SU-DHL-6 (cell line): ENCODE results near the gene TDP2.
A peak's percentile ranks its signal among the peaks of the same experiment; 100 is the strongest.
"Not testable (repeated sequence)": the region's sequence is repeated elsewhere in the genome, so short reads cannot be mapped to it uniquely, and the experiment has no call there.

Experiments used
- H2AFZ ChIP-seq: fragments of 200-600 bp; sonication (generic); 2 replicates; pipeline ENCODE4 v1.6.1; 2014; ENCODE audit warnings: low read depth, mild to moderate bottlenecking, moderate library complexity, mixed read lengths, antibody characterized with exemption, low read length; ENCODE audit not compliant: severe bottlenecking
- H3F3A ChIP-seq: fragments of 200-600 bp; shearing (Covaris generic); 2 replicates; pipeline ENCODE4 v1.6.0; 2016; ENCODE audit warnings: antibody characterized with exemption, mild to moderate bottlenecking; ENCODE audit not compliant: insufficient read depth
- H3K27ac ChIP-seq: fragments of 200-600 bp; sonication (generic); 2 replicates; pipeline ENCODE4 v1.5.1; 2016; ENCODE audit warnings: low read depth, mild to moderate bottlenecking, low read length, moderate library complexity, mixed read lengths
- H3K27me3 ChIP-seq: fragments of 200-600 bp; sonication (generic), shearing (Covaris generic); 2 replicates; pipeline ENCODE4 v1.6.0; 2014; ENCODE audit warnings: mild to moderate bottlenecking, low read length
- H3K36me3 ChIP-seq: fragments of 200-600 bp; sonication (generic); 2 replicates; pipeline ENCODE4 v1.6.1; 2014; ENCODE audit warnings: mild to moderate bottlenecking, low read length, mixed read lengths
- H3K4me2 ChIP-seq: fragments of 300-600, 200-600 bp; shearing (Covaris generic), sonication (generic); 2 replicates; pipeline ENCODE4 v1.6.0; 2014; ENCODE audit warnings: low read length, low read depth, mild to moderate bottlenecking; ENCODE audit not compliant: poor library complexity, severe bottlenecking
- H3K4me3 ChIP-seq: fragments of 200-600 bp; sonication (generic); 2 replicates; pipeline ENCODE4 v1.5.1; 2014; ENCODE audit warnings: antibody characterized with exemption, low read length, mild to moderate bottlenecking, mixed read lengths; ENCODE audit not compliant: insufficient read depth, poor library complexity, severe bottlenecking
- H3K79me2 ChIP-seq: fragments of 200-600 bp; sonication (generic); 2 replicates; pipeline ENCODE4 v1.6.1; 2014; ENCODE audit warnings: mild to moderate bottlenecking, low read length, moderate library complexity; ENCODE audit not compliant: insufficient read depth
- H3K9ac ChIP-seq: fragments of 200-600 bp; sonication (generic); 2 replicates; pipeline ENCODE4 v1.7.0; 2014; ENCODE audit warnings: mild to moderate bottlenecking, low read length
- H3K9me2 ChIP-seq: fragments of 200-600 bp; sonication (generic); replicated peaks from 2 replicates; pipeline ENCODE4 v1.6.1; 2014; ENCODE audit warnings: low read length; ENCODE audit not compliant: insufficient read depth
- H3K9me3 ChIP-seq: fragments of 200-600 bp; sonication (generic); 2 replicates; pipeline ENCODE4 v1.6.1; 2014; ENCODE audit warnings: low read length, mixed read lengths; ENCODE audit not compliant: insufficient read depth
- H4K20me1 ChIP-seq: fragments of 200-600 bp; sonication (generic); 2 replicates; pipeline ENCODE4 v1.6.1; 2014; ENCODE audit warnings: low read depth, mild to moderate bottlenecking, antibody characterized with exemption, low read length, moderate library complexity, mixed read lengths
- CTCF ChIP-seq: fragments of 200-600 bp; sonication (generic); IDR thresholded peaks from one replicate; pipeline ENCODE4 v1.5.1; 2017; ENCODE audit warnings: antibody characterized with exemption, mild to moderate bottlenecking, low read length, moderate library complexity; ENCODE audit not compliant: insufficient read depth, poor library complexity, severe bottlenecking
- EZH2phosphoT487 ChIP-seq: fragments of 200-600 bp; sonication (generic), shearing (Covaris generic); conservative IDR thresholded peaks from 2 replicates; pipeline ENCODE4 v1.6.1; 2018; ENCODE audit warnings: mild to moderate bottlenecking, antibody characterized with exemption, low read length, moderate library complexity, mixed read lengths

TDP2 gene

GRCh38 chr6:24699521-24700359, 33.0 kb upstream of the TDP2 start:
- peaks cover 3% of the 10 kb centered on the region for H4K20me1 ChIP-seq
- no peak overlapping the region for H3K4me2 ChIP-seq
- no peaks in the 10 kb centered on the region for H3K27me3 ChIP-seq
- H3K9ac ChIP-seq: no peak overlapping the region
- H3F3A ChIP-seq: peaks cover 68% of the 10 kb centered on the region
- peaks cover 36% of the 10 kb centered on the region for H3K36me3 ChIP-seq
- H3K9me3 ChIP-seq: no peaks in the 10 kb centered on the region
- H3K4me3 ChIP-seq: no peak overlapping the region
- H2AFZ ChIP-seq: no peak overlapping the region
- no peak overlapping the region; the same call in 1 of the 2 replicates for H3K27ac ChIP-seq
- TF ChIP-seq CTCF (no peak), EZH2phosphoT487 (no peak)
- no peaks in the 10 kb centered on the region for H3K79me2 ChIP-seq
- H3K9me2 ChIP-seq: no peaks in the 10 kb centered on the region

- peaks cover 10% of the 10 kb centered on the region for H3K36me3 ChIP-seq
- no peaks in the 10 kb centered on the region for H4K20me1 ChIP-seq
- TF ChIP-seq EZH2phosphoT487: no peak
- no peak for TF ChIP-seq CTCF
- H3F3A ChIP-seq: peaks cover 33% of the 10 kb centered on the region
- H3K4me2 ChIP-seq: no peak overlapping the region
- H3K79me2 ChIP-seq: no peaks in the 10 kb centered on the region
- no peaks in the 10 kb centered on the region for H3K27me3 ChIP-seq
- H2AFZ ChIP-seq: no peak overlapping the region
- H3K9me3 ChIP-seq: no peaks in the 10 kb centered on the region
- H3K4me3 ChIP-seq: no peak overlapping the region
- H3K27ac ChIP-seq: no peak overlapping the region
- no peaks in the 10 kb centered on the region for H3K9me2 ChIP-seq
- no peak overlapping the region for H3K9ac ChIP-seq
These were observed 29.4 kb upstream of the TDP2 start for GRCh38 chr6:24696097-24696496.

GRCh38 chr6:24695635-24696034, 28.9 kb upstream of the TDP2 start:
- not testable (repeated sequence) for H3K27ac ChIP-seq, H3K4me2 ChIP-seq, H3K9me3 ChIP-seq, H3K27me3 ChIP-seq, H4K20me1 ChIP-seq, H3K4me3 ChIP-seq, H3K79me2 ChIP-seq, H3K9me2 ChIP-seq, H2AFZ ChIP-seq, H3K9ac ChIP-seq, H3K36me3 ChIP-seq
- TF ChIP-seq CTCF: peak; percentile 63
- H3F3A ChIP-seq: peaks cover 28% of the 10 kb centered on the region
